AG04449 (cell line): Measurements from ENCODE around the gene GSTA3.
"Not testable (repeated sequence)": the region's sequence is repeated elsewhere in the genome, so short reads cannot be mapped to it uniquely, and the experiment has no call there.

Source experiments
- CTCF ChIA-PET: fragments of 350-600 bp; formaldehyde crosslinking; extraction: SDS; loops from one replicate; lab custom pipeline; 2021; ENCODE audit warnings: antibody characterized with exemption; lab: Yijun Ruan, JAX
- POLR2A ChIA-PET: fragments of 400-600, 350-600 bp; formaldehyde crosslinking; extraction: SDS; loops from one replicate; lab custom pipeline; 2020; ENCODE audit warnings: antibody characterized with exemption, inconsistent platforms; lab: Yijun Ruan, JAX
- DNase-seq: peaks from one replicate; pipeline ENCODE4 v3.0.0-alpha.2; 2010; ENCODE audit warnings: low read depth, low spot score
- H3K4me3 ChIP-seq: 2 replicates; pipeline ENCODE4 v1.5.1; 2011; ENCODE audit warnings: low read depth, mild to moderate bottlenecking, control low read depth, low read length
- TF ChIP-seq, protein P1 (sequence below): IDR thresholded peaks from one replicate; pipeline ENCODE4 v1.5.1; 2011; ENCODE audit warnings: mild to moderate bottlenecking, moderate library complexity, low read length, control low read depth, inconsistent platforms; ENCODE audit not compliant: insufficient read depth; ENCODE audit errors: missing control alignments

Gene GSTA3

DNA sequence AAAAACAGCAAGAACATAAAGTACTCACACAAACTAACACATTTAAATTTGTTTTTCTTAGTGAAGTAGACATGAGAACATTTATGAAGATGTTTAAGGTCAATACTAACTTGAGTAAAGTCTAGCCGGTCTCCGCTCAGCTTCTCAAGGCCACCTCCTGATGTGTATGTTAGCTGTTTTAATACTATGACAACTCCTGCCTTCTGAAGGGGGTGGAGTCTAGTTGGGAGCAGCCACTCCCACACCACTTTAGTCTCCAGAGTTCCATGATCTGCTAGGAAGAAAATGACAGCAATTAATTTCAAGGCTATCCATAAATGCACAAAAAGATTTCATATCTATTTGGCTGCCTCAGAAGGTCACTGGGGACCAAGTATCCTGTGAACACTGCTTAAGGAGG lies at the start of gene GSTA3:
TSS of gene GSTA3 (minus strand) at position 168 of the 400 bp plus-strand sequence. CDS start 3,864 bp downstream, outside the sequence.
- no peak for DNase-seq
- ChIA-PET CTCF (no interaction called here), POLR2A (no interaction called here)
- TF ChIP-seq, protein P1, sequence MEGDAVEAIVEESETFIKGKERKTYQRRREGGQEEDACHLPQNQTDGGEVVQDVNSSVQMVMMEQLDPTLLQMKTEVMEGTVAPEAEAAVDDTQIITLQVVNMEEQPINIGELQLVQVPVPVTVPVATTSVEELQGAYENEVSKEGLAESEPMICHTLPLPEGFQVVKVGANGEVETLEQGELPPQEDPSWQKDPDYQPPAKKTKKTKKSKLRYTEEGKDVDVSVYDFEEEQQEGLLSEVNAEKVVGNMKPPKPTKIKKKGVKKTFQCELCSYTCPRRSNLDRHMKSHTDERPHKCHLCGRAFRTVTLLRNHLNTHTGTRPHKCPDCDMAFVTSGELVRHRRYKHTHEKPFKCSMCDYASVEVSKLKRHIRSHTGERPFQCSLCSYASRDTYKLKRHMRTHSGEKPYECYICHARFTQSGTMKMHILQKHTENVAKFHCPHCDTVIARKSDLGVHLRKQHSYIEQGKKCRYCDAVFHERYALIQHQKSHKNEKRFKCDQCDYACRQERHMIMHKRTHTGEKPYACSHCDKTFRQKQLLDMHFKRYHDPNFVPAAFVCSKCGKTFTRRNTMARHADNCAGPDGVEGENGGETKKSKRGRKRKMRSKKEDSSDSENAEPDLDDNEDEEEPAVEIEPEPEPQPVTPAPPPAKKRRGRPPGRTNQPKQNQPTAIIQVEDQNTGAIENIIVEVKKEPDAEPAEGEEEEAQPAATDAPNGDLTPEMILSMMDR = no peak
- no peak within 1 kb of the TSS for H3K4me3 ChIP-seq

GRCh38 chr6:52958546-52959255 lies 49.2 kb upstream of the GSTA3 start:
- CTCF ChIA-PET = no interaction called here
- no peak for DNase-seq
- H3K4me3 ChIP-seq = no peak overlapping the region
- POLR2A ChIA-PET = no interaction called here
- TF ChIP-seq, protein P1 = no peak

DNA sequence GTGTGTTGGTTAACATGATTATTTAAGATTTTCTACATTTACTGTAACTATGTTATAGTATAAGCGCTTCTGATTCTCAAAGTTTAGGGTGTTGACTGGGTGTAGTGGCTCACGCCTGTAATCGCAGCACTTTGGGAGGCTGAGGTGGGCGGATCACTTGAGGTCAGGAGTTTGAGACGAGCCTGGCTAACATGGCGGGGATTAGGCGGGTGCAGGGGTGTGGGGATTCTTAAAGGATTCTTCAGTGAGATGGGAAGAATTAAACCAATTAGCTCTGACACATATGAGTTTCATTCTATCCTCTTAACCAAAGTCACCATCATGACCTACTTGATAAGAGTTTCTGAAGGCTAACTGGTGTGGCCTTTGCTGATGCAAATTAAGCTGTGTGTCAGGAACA lies 46.4 kb upstream of the GSTA3 start:
- ChIA-PET POLR2A (no interaction called here), CTCF (no interaction called here)
- no peak for DNase-seq
- TF ChIP-seq, protein P1 = no peak
- H3K4me3 ChIP-seq = no peak overlapping the region

DNA sequence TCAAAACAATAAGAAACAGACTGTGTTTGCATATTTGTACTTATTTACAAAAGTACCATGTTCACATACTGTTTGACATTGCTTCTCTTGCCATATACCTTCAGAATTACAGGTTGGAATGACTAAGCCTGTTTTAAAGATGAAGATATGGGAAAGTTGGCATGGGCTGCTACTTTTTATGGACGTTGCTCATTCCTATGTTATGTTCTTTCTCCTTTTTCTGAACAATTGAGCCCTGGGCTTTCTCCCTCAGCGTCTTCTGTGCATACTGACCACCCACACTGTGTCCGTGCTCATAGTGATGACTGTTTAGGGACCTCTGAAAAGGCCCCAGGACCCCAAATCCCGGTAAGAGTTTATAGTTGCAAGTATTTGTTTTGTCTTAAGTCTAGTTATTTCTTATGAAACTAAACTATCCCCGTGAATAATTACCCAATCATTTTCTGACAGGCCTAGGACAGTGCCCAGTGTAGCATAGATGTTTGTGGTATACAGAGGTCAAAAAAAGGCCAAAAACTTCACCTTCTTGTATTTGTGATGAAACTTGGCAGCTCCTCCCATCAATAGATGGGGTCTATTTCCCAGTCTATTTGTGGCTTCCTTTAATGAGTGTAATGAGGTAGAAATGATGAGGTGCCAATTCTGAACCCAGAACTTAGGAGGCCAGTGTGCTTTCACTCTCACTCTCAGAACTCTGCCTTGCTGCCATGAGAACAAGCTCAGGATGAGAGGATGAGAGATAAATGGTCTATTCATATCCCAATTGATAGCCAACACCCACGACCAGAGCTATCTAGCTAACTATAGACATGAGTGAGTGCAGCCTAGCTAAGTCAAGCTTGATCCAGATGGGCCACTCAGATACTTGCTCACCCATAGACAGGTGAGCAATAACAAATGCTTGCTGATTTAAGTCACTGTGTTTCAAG lies 44.7 kb upstream of the GSTA3 start:
- H3K4me3 ChIP-seq = no peak overlapping the region
- ChIA-PET POLR2A (no interaction called here), CTCF (interaction anchor here (0.7 kb wide), 1 partner anchor 8 kb away, joined by 3 read pairs; no protein-coding TSS in a partner anchor)
- TF ChIP-seq, protein P1 = no peak
- no peak for DNase-seq

- H3K4me3 ChIP-seq = no peak overlapping the region
- TF ChIP-seq, protein P1 = no peak
- ChIA-PET POLR2A (no interaction called here), CTCF (interaction anchor here (0.9 to 1.6 kb wide), 3 partner anchors 8 to 61 kb away, joined by 3 read pairs; no protein-coding TSS in a partner anchor)
- DNase-seq = no peak
Measured at GRCh38 chr6:52946306-52946705, 36.8 kb upstream of the GSTA3 start.

DNA sequence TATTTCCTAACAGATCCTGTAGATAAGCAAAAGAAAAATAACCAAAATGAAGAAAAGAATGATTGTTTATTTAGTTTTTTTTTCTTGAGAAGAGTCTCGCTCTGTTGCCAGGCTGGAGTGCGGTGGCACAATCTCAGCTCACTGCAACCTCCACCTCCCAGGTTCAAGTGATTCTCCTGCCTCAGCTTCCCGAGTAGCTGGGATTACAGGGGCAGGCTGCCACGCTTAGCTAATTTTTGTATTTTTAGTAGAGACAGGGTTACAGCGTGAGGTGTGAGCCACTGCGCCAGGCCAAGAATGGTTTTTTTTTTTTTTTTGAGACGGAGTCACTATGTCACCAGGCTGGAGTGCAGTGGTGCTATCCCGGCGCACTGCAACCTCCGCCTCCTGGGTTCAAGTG lies 33.3 kb upstream of the GSTA3 start:
- CTCF ChIA-PET = not testable (repeated sequence)

More for the DNA sequence above, 33.3 kb upstream of the GSTA3 start:
- H3K4me3 ChIP-seq, DNase-seq, POLR2A ChIA-PET: not testable (repeated sequence)
